Measurements from ENCODE around the gene GPR143.

Gene GPR143

GRCh38 chrX:9730752-9731151 is 34.9 kb downstream of the GPR143 start:
- DNase-seq (ENCODE audit: low read depth): no peak
- TF ChIP-seq POLR2A (IDR thresholded peaks at IDR 0.05; ENCODE audit: extremely low read depth, insufficient read length): no peak
- TF ChIP-seq, protein P1, sequence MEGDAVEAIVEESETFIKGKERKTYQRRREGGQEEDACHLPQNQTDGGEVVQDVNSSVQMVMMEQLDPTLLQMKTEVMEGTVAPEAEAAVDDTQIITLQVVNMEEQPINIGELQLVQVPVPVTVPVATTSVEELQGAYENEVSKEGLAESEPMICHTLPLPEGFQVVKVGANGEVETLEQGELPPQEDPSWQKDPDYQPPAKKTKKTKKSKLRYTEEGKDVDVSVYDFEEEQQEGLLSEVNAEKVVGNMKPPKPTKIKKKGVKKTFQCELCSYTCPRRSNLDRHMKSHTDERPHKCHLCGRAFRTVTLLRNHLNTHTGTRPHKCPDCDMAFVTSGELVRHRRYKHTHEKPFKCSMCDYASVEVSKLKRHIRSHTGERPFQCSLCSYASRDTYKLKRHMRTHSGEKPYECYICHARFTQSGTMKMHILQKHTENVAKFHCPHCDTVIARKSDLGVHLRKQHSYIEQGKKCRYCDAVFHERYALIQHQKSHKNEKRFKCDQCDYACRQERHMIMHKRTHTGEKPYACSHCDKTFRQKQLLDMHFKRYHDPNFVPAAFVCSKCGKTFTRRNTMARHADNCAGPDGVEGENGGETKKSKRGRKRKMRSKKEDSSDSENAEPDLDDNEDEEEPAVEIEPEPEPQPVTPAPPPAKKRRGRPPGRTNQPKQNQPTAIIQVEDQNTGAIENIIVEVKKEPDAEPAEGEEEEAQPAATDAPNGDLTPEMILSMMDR (IDR thresholded peaks at IDR 0.05; ENCODE audit: low read depth, low read length): no peak
- TF ChIP-seq MAX (IDR thresholded peaks at IDR 0.05; ENCODE audit: low read depth, low read length): no peak
- TF ChIP-seq MYC (IDR thresholded peaks at IDR 0.05; ENCODE audit: low read depth, low read length): no peak
- H3K4me3 ChIP-seq (ENCODE audit: low read depth, low read length): no peak overlapping the region

GRCh38 chrX:9730078-9730477 is 35.6 kb downstream of the GPR143 start:
- no peak overlapping the region for H3K4me3 ChIP-seq (ENCODE audit: low read depth, low read length)
- TF ChIP-seq MAX (IDR thresholded peaks at IDR 0.05; ENCODE audit: low read depth, low read length): no peak
- TF ChIP-seq, protein P1 (IDR thresholded peaks at IDR 0.05; ENCODE audit: low read depth, low read length): no peak
- no peak for TF ChIP-seq POLR2A (IDR thresholded peaks at IDR 0.05; ENCODE audit: extremely low read depth, insufficient read length)
- TF ChIP-seq MYC (IDR thresholded peaks at IDR 0.05; ENCODE audit: low read depth, low read length): no peak
- DNase-seq (ENCODE audit: low read depth): no peak

DNA sequence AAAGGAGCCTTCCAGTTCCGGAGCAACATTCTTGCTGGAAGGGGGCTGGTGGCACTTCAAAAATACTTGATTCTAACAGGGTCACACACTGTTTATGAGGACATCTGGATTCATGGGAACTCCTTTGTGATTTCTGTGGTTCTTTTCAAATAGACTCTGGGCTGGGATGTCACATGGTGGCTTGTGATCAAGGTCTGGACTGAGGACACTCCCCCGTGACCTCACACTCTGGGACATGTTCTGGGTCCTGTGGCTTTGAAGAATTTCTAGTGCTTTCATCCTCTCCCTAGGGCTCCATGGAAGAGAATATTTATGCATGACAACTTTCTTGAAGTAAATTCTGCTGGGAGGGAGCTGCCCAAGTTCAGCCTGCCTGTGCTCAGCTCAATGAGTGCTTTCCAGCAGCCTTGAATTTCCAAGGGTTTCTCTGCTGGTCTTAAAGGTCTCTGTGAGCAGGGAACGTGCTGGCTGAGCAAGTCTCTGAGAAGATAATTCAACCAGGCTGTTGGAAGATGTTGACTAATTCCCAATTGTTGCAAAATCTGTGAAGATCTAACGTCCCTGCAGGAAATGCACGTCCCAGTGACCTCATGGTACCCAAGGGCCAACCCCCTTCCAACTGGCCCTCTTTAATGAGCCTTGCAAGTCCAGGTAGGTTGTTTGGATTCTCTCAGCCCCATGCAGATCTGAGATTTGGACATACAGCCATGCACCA is 36.3 kb downstream of the GPR143 start:
- no peak overlapping the region for H3K4me3 ChIP-seq (ENCODE audit: low read depth, low read length)
- no peak for DNase-seq (ENCODE audit: low read depth)
- TF ChIP-seq POLR2A (IDR thresholded peaks at IDR 0.05; ENCODE audit: extremely low read depth, insufficient read length) (no peak), MYC (IDR thresholded peaks at IDR 0.05; ENCODE audit: low read depth, low read length) (no peak), MAX (IDR thresholded peaks at IDR 0.05; ENCODE audit: low read depth, low read length) (no peak)
- TF ChIP-seq, protein P1 (IDR thresholded peaks at IDR 0.05; ENCODE audit: low read depth, low read length): no peak

DNA sequence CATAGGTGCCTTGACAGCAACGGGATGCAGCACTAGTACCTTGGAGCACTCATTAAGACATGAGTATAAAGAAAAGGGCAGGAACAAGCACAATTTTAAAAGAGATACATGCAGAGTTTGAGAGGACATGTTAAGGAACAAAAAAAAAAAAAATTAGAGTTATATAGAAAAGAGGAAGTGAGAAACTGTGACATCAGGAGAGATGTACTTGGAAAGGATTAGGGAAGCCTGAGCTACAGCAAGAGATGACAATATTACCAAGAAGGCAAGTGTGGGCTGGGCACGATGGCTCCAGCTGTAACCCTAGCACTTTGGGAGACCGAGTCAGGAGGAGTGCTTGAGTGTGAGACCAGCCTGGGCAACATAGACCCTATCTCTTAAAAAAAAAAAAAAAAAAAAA is 37.4 kb downstream of the GPR143 start:
- DNase-seq (ENCODE audit: low read depth): peak; percentile 18
- no peak overlapping the region for H3K4me3 ChIP-seq (ENCODE audit: low read depth, low read length)
- TF ChIP-seq MYC (IDR thresholded peaks at IDR 0.05; ENCODE audit: low read depth, low read length) (no peak), MAX (IDR thresholded peaks at IDR 0.05; ENCODE audit: low read depth, low read length) (no peak), POLR2A (IDR thresholded peaks at IDR 0.05; ENCODE audit: extremely low read depth, insufficient read length) (no peak)
- TF ChIP-seq, protein P1 (IDR thresholded peaks at IDR 0.05; ENCODE audit: low read depth, low read length): no peak

DNA sequence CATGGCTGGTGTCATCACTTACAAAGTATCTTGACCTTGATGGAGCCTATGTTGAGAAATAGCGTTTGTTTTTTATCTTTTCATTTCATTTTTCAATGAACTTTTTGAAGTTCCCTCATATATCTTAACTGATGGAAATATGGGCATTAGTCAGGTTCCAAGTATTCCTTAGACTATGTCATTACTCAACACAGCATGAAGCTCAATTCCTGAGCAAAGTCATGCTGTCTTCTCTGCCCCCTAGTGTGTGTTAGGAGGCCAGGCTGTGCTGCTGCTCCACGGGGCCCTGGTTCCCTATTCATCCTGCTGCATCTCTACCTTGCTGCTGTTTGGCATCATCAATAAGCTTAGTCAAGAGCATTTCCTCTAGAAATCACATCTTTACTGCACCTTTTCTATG is 40.9 kb downstream of the GPR143 start:
- DNase-seq (ENCODE audit: low read depth): no peak
- H3K4me3 ChIP-seq (ENCODE audit: low read depth, low read length): no peak overlapping the region
- no peak for TF ChIP-seq MYC (IDR thresholded peaks at IDR 0.05; ENCODE audit: low read depth, low read length)
- TF ChIP-seq, protein P1 (IDR thresholded peaks at IDR 0.05; ENCODE audit: low read depth, low read length): no peak
- TF ChIP-seq MAX (IDR thresholded peaks at IDR 0.05; ENCODE audit: low read depth, low read length): no peak
- TF ChIP-seq POLR2A (IDR thresholded peaks at IDR 0.05; ENCODE audit: extremely low read depth, insufficient read length): no peak

All from NB4 (cell line).